HG02840 (cell line): ENCODE results near the gene CFAP298.
A peak's percentile ranks its signal among the peaks of the same experiment; 100 is the strongest.
"Not testable (repeated sequence)": the region's sequence is repeated elsewhere in the genome, so short reads cannot be mapped to it uniquely, and the experiment has no call there.

Source experiments
- ATAC-seq: cut with Tn5 transposase; IDR thresholded peaks from one replicate; pipeline ENCODE4 v1.9.1; 2021; ENCODE audit warnings: mild to moderate bottlenecking, moderate library complexity, moderate number of reproducible peaks; ENCODE audit not compliant: unreplicated experiment, low FRiP score

The CFAP298 gene

DNA sequence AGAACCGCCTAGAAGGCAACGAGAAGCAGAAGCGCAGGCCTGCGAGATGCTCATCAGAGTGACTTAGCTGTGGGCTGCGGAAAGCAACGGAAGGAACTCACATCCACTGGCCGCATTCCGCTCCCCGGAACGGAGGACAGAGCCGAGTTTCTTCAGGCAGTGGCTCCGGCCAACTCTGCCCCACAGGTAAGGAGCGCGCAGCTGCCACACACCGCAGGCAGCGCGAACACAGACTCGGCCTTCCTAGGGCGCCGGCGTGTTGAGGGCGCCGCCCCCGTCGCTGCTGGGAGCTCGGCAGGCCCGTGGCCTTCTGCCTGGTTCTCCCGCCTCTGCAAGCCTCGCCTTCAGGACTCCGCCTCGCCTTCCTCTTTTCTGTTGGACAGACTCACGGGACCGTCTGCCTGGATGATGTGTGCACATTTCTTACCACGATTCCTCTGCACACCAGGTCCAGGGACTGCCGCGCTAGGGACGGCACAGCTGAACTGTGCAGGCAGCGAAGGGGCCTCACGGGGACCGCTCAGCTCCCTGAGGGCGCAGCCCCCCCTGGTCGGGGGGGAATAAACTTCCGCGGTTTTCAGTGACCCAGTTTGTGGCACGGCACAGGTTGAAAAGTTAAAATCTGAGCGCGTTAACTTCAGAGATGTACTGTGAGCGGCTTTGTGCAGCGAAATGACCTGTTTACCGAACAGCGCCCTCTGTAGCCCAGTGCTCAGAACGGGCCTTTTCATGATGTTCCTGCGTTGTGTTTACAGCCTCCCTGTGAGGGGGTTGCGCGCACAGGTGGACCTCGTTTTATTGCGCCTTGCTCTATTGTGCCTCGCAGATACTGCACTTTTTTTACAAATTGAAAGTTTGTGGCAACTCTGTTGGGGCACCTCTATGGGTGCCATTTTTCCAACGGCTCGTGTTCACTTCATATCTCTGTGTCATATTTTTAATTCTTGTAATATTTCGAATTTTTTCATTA is 42.6 kb downstream of the CFAP298 start:
- peak; percentile 77 for ATAC-seq

- ATAC-seq: no peak
Measured at GRCh38 chr21:32567626-32568025, 44.6 kb downstream of the CFAP298 start.

GRCh38 chr21:32566741-32567389 is 45.3 kb downstream of the CFAP298 start:
- no peak for ATAC-seq

DNA sequence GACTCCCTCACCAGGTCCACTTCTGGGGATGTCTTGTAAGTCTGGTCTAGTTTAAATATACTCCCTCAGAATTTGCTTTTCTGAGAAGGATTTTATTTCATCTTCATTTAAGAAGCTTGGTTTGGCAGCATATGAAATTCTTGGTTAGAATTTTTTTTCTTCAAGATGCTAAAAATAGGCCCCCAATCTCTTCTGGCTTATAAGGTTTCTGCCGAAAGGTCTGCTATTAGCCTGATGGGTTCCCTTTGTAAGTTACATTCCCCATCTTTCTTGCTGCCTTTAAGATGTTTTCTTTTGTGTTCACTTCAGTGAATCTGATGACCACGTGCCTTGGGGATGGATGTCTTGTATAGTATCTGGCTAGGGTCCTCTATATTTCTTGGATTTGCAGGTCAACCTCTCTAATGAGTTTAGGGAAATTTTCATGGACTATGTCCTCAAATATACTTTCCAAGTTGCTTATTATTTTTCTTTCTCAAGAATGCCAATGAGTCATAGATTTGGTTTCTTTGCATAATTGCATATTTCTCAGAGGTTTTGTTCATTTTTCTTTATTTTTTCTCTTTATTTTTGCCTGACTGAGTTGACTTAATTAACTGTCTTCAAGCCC is 46.2 kb downstream of the CFAP298 start:
- ATAC-seq: no peak

DNA sequence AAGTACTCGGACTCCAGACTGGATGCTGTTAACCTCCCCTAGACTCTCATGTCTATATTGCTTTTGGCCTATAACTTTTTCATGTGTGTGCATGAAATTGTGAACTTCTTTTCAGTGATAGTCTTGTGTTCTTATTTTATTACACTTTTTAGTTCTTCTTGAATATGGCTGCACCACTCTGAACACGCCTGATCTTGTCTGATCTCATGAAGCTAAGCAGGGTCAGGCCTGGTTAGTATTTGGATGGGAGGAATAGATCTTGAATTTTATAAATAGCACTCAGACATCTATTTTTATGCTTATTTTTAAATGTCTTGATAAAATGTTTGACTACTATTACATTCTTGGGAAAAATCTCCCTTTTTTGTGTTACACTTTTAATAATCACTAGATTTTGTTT is 49.3 kb downstream of the CFAP298 start:
- ATAC-seq: no peak

- ATAC-seq: no peak
Measured at GRCh38 chr21:32562426-32562825, 49.8 kb downstream of the CFAP298 start.

DNA sequence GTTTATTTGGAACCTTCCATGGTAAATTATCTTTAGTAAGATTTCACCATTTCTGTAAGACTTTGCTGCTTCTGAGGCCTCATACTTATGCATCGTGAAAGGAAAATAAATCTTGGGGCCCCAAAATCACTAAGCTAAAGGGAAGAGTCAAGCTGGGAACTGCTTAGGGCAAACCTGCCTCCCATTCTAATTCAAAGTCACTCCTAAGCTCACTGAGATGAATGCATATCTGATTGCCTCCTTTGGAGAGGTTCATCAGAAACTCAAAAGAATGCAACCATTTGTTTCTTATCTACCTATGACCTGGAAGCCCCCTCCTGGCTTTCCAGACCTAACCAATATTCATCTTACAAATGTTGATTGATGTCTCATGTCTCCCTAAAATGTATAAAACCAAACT is 50.7 kb downstream of the CFAP298 start:
- not testable (repeated sequence) for ATAC-seq

GRCh38 chr21:32560896-32561295 is 51.3 kb downstream of the CFAP298 start:
- ATAC-seq: no peak

- ATAC-seq: no peak
Measured at GRCh38 chr21:32559006-32559610, 53.1 kb downstream of the CFAP298 start.

DNA sequence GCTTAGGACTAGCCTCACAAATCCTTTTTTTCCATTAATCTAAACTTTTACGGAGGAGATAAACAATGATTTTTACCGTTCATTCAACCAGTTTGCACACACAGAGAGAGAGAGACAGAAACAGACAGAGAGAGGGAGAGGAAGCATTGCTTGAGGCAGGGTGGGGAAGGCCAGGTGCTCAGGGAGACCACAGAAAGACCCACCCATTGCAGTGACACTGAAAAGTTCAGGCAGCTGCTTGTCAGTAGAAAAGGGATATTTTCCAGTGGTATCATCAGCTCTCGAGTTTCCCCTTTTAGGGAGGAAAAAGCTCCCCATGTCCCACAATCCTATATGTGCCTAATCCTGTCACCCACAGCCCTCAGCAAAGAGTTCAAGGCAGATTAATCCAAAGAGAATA is 54.1 kb downstream of the CFAP298 start:
- ATAC-seq: no peak

DNA sequence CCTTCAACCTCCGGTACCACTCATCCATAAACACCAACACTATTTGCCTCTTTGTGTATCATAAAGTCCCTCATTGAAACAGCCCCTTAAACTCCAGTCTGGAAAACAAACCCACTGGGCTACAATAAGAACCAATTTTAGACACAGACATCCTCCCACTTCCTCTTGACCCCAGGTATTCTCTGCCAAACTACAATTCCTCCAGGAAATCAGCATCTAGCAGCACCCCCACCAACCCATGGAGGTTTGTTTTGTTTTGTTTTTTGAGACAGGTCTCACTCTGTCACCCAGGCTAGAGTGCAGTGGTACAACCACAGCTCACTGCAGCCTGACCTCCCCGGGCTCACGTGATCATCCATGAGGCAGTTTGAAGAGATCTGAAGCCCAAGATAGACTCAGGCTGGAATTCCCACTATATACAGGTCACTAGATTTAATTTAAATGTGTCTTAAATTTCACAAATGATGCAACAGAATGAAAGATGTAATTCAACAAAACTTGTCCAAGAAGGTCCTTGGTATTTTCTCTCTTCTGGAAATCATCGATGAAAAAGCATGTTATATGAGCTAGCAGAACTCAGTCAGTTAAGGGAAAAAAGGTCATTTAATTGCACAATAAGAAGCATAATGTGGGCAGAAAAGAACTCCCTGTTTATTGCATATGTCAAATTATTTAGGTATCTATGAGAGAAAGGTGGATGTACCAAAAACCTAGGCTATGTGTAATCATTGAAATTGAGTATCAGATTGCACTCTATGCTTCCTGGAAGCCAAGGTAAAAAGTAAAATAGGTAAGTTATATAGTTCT is 57.1 kb downstream of the CFAP298 start:
- ATAC-seq: no peak

- no peak for ATAC-seq
Measured at GRCh38 chr21:32549886-32550285, 62.3 kb downstream of the CFAP298 start.

GRCh38 chr21:32549440-32549839 is 62.7 kb downstream of the CFAP298 start:
- no peak for ATAC-seq
